MCF 10A (cell line): ENCODE measurements around the gene SPTB. TPM values are rescaled to one million over a fixed set of nuclear protein-coding genes. Genes with fewer than 3 reads are reported as not detected.
A peak's percentile ranks its signal among the peaks of the same experiment; 100 is the strongest.

Source experiments
- BruUV-seq: library from RNA; stranded (reverse); fragments of 400-500 nt; replicated peaks from 2 replicates; lab custom pipeline; 2021; lab: Mats Ljungman, UMichigan
- CTCF ChIA-PET: fragments of 300-600 bp; sonication (Branson Sonifier 250); formaldehyde crosslinking; extraction: SDS; loops from one replicate; lab custom pipeline; 2021; ENCODE audit warnings: antibody characterized with exemption, inconsistent platforms; lab: Yijun Ruan, JAX
- POLR2A ChIA-PET: fragments of 300-600, 350-650 bp; sonication (Branson Sonifier 250); formaldehyde crosslinking; extraction: SDS; loops from one replicate; lab custom pipeline; 2020; ENCODE audit warnings: antibody characterized with exemption, inconsistent platforms; lab: Yijun Ruan, JAX
- DNase-seq: peaks from one replicate; pipeline ENCODE4 v3.0.0-alpha.2; 2018; ENCODE audit not compliant: unreplicated experiment
- H3K27ac Mint-ChIP-seq: one replicate; pipeline ENCODE4 v1.8.0; 2022; ENCODE audit warnings: mild to moderate bottlenecking, low read depth, mixed read lengths; ENCODE audit not compliant: unreplicated experiment
- H3K27me3 Mint-ChIP-seq: one replicate; pipeline ENCODE4 v1.8.0; 2022; ENCODE audit warnings: mixed read lengths; ENCODE audit not compliant: insufficient read depth, unreplicated experiment
- H3K36me3 Mint-ChIP-seq: one replicate; pipeline ENCODE4 v1.8.0; 2022; ENCODE audit warnings: mild to moderate bottlenecking, moderate library complexity, mixed read lengths; ENCODE audit not compliant: insufficient read depth, unreplicated experiment
- H3K4me1 Mint-ChIP-seq: one replicate; pipeline ENCODE4 v1.8.0; 2022; ENCODE audit warnings: mixed read lengths; ENCODE audit not compliant: insufficient read depth, unreplicated experiment
- H3K4me3 Mint-ChIP-seq: one replicate; pipeline ENCODE4 v1.8.0; 2022; ENCODE audit warnings: mild to moderate bottlenecking, moderate library complexity, mixed read lengths; ENCODE audit not compliant: unreplicated experiment
- H3K9me3 Mint-ChIP-seq: one replicate; pipeline ENCODE4 v1.8.0; 2022; ENCODE audit warnings: mixed read lengths; ENCODE audit not compliant: unreplicated experiment
- CTCF ChIP-seq: fragments of 200-600 bp; IDR thresholded peaks from one replicate; pipeline ENCODE4 v1.8.0; 2022; ENCODE audit warnings: antibody characterized with exemption, mild to moderate bottlenecking; ENCODE audit not compliant: unreplicated experiment
- intact Hi-C: fragments of 100-400 bp; cut with micrococcal nuclease; formaldehyde crosslinking; loops from 2 replicates; pipeline ENCODE4 v1.14.1; 2022
- total RNA-seq: library from RNA; stranded (reverse); gene quantifications from 2 replicates; pipeline ENCODE4 v1.2.3, GENCODE V29; 2022

The SPTB gene
- total RNA-seq, 1 experiment from 2014 or later, result 1.3 TPM

- H3K36me3 Mint-ChIP-seq, result peaks cover 44% of the 10 kb centered on the region
- intact Hi-C loops, result no loop called here
- BruUV-seq, result TSS peak; percentile 4
- H3K9me3 Mint-ChIP-seq, result no peaks in the 10 kb centered on the region
- no peak overlapping the region for H3K27ac Mint-ChIP-seq
- POLR2A ChIA-PET, result interaction anchor here (0.7 kb wide), 1 partner anchor 15 kb away, joined by 3 read pairs; no protein-coding TSS in a partner anchor
- TF ChIP-seq CTCF, result no peak
- CTCF ChIA-PET, result interaction anchor here (0.6 kb wide), 3 partner anchors 10 to 156 kb away, joined by 3 to 6 read pairs (median 6); partner anchors contain the start of gene FNTB
- H3K4me3 Mint-ChIP-seq, result no peak overlapping the region
- DNase-seq, result no peak
- H3K27me3 Mint-ChIP-seq, result no peaks in the 10 kb centered on the region
- no peaks in the 10 kb centered on the region for H3K4me1 Mint-ChIP-seq
Observed at GRCh38 chr14:64926398-64926995, 46.8 kb upstream of the SPTB start.

- H3K4me3 Mint-ChIP-seq, result no peak overlapping the region
- POLR2A ChIA-PET, result interaction anchor here (0.6 to 3.3 kb wide), 4 partner anchors 8 to 490 kb away, joined by 3 to 32 read pairs (median 6); partner anchors contain the start of gene CHURC1
- H3K27ac Mint-ChIP-seq, result no peak overlapping the region
Observed at GRCh38 chr14:64923015-64923414, 43.3 kb upstream of the SPTB start.

GRCh38 chr14:64920465-64920864, 40.8 kb upstream of the SPTB start:
- Mint-ChIP-seq H3K9me3 (no peaks in the 10 kb centered on the region), H3K4me1 (peaks cover 21% of the 10 kb centered on the region), H3K27me3 (no peaks in the 10 kb centered on the region), H3K36me3 (peaks cover 27% of the 10 kb centered on the region), H3K27ac (no peak overlapping the region), H3K4me3 (no peak overlapping the region)
- TF ChIP-seq CTCF, result no peak
- ChIA-PET CTCF (interaction anchor here (0.7 to 1.4 kb wide), 2 partner anchors 10 to 487 kb away, joined by 3 to 7 read pairs; no protein-coding TSS in a partner anchor), POLR2A (interaction anchor here (0.6 to 1.4 kb wide), 2 partner anchors 16 to 22 kb away, joined by 4 to 6 read pairs; no protein-coding TSS in a partner anchor)
- DNase-seq, result no peak
- BruUV-seq, result no TSS peak
- intact Hi-C loops, result no loop called here

More at GRCh38 chr14:64923015-64923414, 43.3 kb upstream of the SPTB start:
- Mint-ChIP-seq H3K27me3 (no peaks in the 10 kb centered on the region), H3K36me3 (peaks cover 33% of the 10 kb centered on the region), H3K9me3 (no peaks in the 10 kb centered on the region), H3K4me1 (peaks cover 12% of the 10 kb centered on the region)
- CTCF ChIA-PET, result interaction anchor here (0.5 kb wide), 2 partner anchors 12 to 126 kb away, joined by 4 read pairs; no protein-coding TSS in a partner anchor
- no TSS peak for BruUV-seq
- DNase-seq, result no peak
- intact Hi-C loops, result no loop called here
- no peak for TF ChIP-seq CTCF

- POLR2A ChIA-PET, result interaction anchor here (1.4 kb wide), 1 partner anchor 17 kb away, joined by 6 read pairs; no protein-coding TSS in a partner anchor
- CTCF ChIA-PET, result interaction anchor here (0.6 to 1.4 kb wide), 3 partner anchors 9 to 1451 kb away, joined by 3 to 7 read pairs (median 5); no protein-coding TSS in a partner anchor
- no peaks in the 10 kb centered on the region for H3K9me3 Mint-ChIP-seq
- H3K4me3 Mint-ChIP-seq, result no peak overlapping the region
- no peak for TF ChIP-seq CTCF
- DNase-seq, result peak; percentile 51
- H3K27ac Mint-ChIP-seq, result no peak overlapping the region
- intact Hi-C loops, result no loop called here
- peaks cover 24% of the 10 kb centered on the region for H3K36me3 Mint-ChIP-seq
- BruUV-seq, result no TSS peak
- peaks cover 26% of the 10 kb centered on the region for H3K4me1 Mint-ChIP-seq
- no peaks in the 10 kb centered on the region for H3K27me3 Mint-ChIP-seq
Observed at GRCh38 chr14:64919618-64920017, 39.9 kb upstream of the SPTB start.
